ENCODE data around the gene TLDC2. TPM values are rescaled to one million over a fixed set of nuclear protein-coding genes. Genes with fewer than 3 reads are reported as not detected.

Gene TLDC2
- polyA plus RNA-seq, 3 donors = not detected

DNA sequence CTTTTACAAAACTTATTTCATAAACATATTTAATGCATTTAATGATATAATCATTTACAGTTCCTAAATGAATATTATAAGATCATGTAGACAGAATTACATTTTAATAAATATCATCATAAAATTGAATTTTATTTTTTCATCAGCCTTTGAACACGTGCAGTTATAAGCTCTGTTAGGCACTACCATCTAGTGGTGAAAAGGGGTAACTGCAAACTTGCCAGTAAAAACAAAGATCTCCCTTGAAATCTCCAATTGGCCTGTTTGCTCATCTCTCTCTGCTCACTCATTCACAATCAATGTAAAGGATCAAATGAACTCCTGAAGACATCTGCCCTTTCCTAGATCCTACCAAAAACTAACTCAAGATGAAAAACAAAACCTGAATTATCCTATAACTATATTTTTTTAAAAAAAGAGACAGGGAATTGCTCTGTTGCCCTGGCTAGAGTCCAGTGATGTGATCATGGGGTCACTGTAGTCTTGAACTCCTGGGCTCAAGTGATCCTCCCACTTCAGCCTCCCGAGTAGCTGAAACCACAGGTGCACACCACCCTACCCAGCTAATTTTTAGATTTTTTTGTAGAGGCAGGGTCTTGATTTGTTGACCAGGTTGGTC, 43.9 kb downstream of the TLDC2 start:
- no peak overlapping the region for H3K4me2 ChIP-seq (replicated peaks; ENCODE audit: extremely low read depth, low read length, poor library complexity, severe bottlenecking)
- no peaks in the 10 kb centered on the region for H3K9me3 ChIP-seq (replicated peaks in 1 of 2; ENCODE audit: control insufficient read depth in 1 of 2, insufficient read depth in 1 of 2, low read length in 2 of 2)
- peaks cover 100% of the 10 kb centered on the region for H3K79me2 ChIP-seq (ENCODE audit: insufficient read depth, low read length)
- H2AFZ ChIP-seq (ENCODE audit: insufficient read depth, low read depth, low read length, poor library complexity, severe bottlenecking) = no peak overlapping the region
- H3K36me3 Mint-ChIP-seq = peaks cover 62 to 95% of the 10 kb centered on the region in 2 donors
- H3K36me3 ChIP-seq (replicated peaks in 1 of 2; ENCODE audit: control insufficient read depth in 1 of 2, insufficient read depth in 2 of 2, low read length in 2 of 2) = peaks cover 94 to 98% of the 10 kb centered on the region in 2 donors
- H3K4me1 ChIP-seq (ENCODE audit: control insufficient read depth in 1 of 2, insufficient read depth in 2 of 2, low read length in 2 of 2) = peaks cover 0 to 6% of the 10 kb centered on the region in 2 donors
- no CpG with 5 or more reads among the region's 2 CpGs for WGBS (ENCODE audit: insufficient coverage)
- H3K27me3 ChIP-seq (ENCODE audit: control insufficient read depth in 2 of 2, insufficient read depth in 2 of 2, low read length in 2 of 2) = no peaks in the 10 kb centered on the region
- no peaks in the 10 kb centered on the region for H3K9me3 Mint-ChIP-seq
- peak overlapping the region; percentile 6 to 84 (median 50) for H3K27ac Mint-ChIP-seq
- peaks cover 100% of the 10 kb centered on the region for H4K20me1 ChIP-seq (ENCODE audit: insufficient read depth, low read length)
- intact Hi-C loops (cut with micrococcal nuclease) = loop anchor here in 1 of 2 donors (10.0 kb wide), 1 partner anchor 1205 kb away; no protein-coding TSS in a partner anchor
- H3K4me3 Mint-ChIP-seq = no peak overlapping the region
- no peaks in the 10 kb centered on the region for H3K27me3 Mint-ChIP-seq (ENCODE audit: low read depth in 3 of 3)
- no peak overlapping the region for H3K9ac ChIP-seq (ENCODE audit: insufficient read depth, low read length, poor library complexity, severe bottlenecking)
- peaks cover 12% of the 10 kb centered on the region for H3K4me1 Mint-ChIP-seq
- TF ChIP-seq CTCF (IDR thresholded peaks at IDR 0.05) = peak; percentile 96
- no peak overlapping the region for H3K4me3 ChIP-seq (replicated peaks in 1 of 3; ENCODE audit: low read depth in 2 of 3, low read length in 3 of 3)
- peak; percentile 37 to 56 (median 47) for DNase-seq
- no peak overlapping the region for H3K27ac ChIP-seq (ENCODE audit: low read depth in 1 of 2, low read length in 2 of 2)

GRCh38 chr20:36920334-36920730, 44.4 kb downstream of the TLDC2 start:
- H3K4me2 ChIP-seq (replicated peaks; ENCODE audit: extremely low read depth, low read length, poor library complexity, severe bottlenecking) = no peak overlapping the region
- Mint-ChIP-seq H3K27me3 (ENCODE audit: low read depth in 3 of 3) (no peaks in the 10 kb centered on the region), H3K9me3 (no peaks in the 10 kb centered on the region), H3K36me3 (peaks cover 61 to 95% of the 10 kb centered on the region in 2 donors), H3K27ac (peak overlapping the region; percentile 6 to 84 (median 50)), H3K4me3 (no peak overlapping the region), H3K4me1 (peaks cover 16% of the 10 kb centered on the region)
- H3K27me3 ChIP-seq (ENCODE audit: control insufficient read depth in 2 of 2, insufficient read depth in 2 of 2, low read length in 2 of 2) = no peaks in the 10 kb centered on the region
- H3K27ac ChIP-seq (ENCODE audit: low read depth in 1 of 2, low read length in 2 of 2) = no peak overlapping the region
- no peak for TF ChIP-seq CTCF (IDR thresholded peaks at IDR 0.05)
- peaks cover 0 to 6% of the 10 kb centered on the region in 2 donors for H3K4me1 ChIP-seq (ENCODE audit: control insufficient read depth in 1 of 2, insufficient read depth in 2 of 2, low read length in 2 of 2)
- 95% methylated on average over 4 of the region's 8 CpGs for WGBS (ENCODE audit: insufficient coverage)
- no peak overlapping the region for H2AFZ ChIP-seq (ENCODE audit: insufficient read depth, low read depth, low read length, poor library complexity, severe bottlenecking)
- DNase-seq = no peak
- peaks cover 92 to 98% of the 10 kb centered on the region in 2 donors for H3K36me3 ChIP-seq (replicated peaks in 1 of 2; ENCODE audit: control insufficient read depth in 1 of 2, insufficient read depth in 2 of 2, low read length in 2 of 2)
- H3K9me3 ChIP-seq (replicated peaks in 1 of 2; ENCODE audit: control insufficient read depth in 1 of 2, insufficient read depth in 1 of 2, low read length in 2 of 2) = no peaks in the 10 kb centered on the region
- H4K20me1 ChIP-seq (ENCODE audit: insufficient read depth, low read length) = peaks cover 100% of the 10 kb centered on the region
- no peak overlapping the region for H3K9ac ChIP-seq (ENCODE audit: insufficient read depth, low read length, poor library complexity, severe bottlenecking)
- H3K79me2 ChIP-seq (ENCODE audit: insufficient read depth, low read length) = peaks cover 100% of the 10 kb centered on the region
- no peak overlapping the region for H3K4me3 ChIP-seq (replicated peaks in 1 of 3; ENCODE audit: low read depth in 2 of 3, low read length in 3 of 3)
- intact Hi-C loops (cut with micrococcal nuclease) = no loop called here

Data from CD14-positive monocyte (primary cell).